CD4-positive, alpha-beta T cell treated with Interleukin-17A for 1 hour (primary cell): ENCODE data around the gene PDCL3.

Experiments used
- DNase-seq: peaks from one replicate; pipeline ENCODE4 v3.0.0-alpha.2; 2020

Gene PDCL3

DNA sequence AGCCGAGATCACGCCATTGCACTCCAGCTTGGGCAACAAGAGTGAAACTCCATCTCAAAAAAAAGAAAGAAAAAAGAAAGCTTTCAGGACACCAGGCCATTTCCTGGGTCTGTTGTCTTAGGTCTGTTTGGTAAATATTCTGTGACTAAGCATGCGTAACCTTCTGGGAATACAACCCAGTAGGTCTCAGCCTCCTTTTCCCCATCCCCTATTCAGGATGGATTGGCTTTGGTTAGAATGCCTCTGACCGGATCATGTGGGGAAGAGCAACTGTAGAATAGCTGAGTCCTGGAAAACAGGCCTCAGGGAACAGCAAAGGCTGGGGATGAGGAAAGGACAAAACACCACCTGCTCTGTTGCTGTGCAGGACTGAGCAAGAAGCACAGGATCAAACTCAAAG lies 1.6 kb upstream of the PDCL3 start:
- DNase-seq, result no peak

- DNase-seq, result no peak
Measured at GRCh38 chr2:100563407-100564247, 834 bp downstream of the PDCL3 start.

DNA sequence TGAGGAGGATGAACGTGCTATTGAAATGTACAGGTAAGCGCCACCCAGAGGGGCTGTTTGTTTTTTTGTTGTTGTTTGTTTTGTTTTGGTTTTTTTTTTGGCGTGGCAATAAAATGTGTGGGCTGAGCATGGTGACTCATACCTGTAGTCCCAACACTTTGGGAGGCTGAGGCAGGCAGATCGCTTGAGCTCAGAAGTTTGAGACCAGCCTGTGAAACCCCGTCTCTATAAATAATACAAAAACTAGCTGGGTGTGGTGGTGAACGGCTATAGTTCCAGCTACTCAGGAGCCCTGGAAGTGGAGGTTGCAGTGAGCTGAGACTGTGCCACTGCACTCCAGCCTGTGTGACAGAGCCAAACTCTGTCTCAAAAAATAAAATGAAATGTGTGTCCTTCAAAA lies 6.2 kb downstream of the PDCL3 start:
- DNase-seq, result no peak

DNA sequence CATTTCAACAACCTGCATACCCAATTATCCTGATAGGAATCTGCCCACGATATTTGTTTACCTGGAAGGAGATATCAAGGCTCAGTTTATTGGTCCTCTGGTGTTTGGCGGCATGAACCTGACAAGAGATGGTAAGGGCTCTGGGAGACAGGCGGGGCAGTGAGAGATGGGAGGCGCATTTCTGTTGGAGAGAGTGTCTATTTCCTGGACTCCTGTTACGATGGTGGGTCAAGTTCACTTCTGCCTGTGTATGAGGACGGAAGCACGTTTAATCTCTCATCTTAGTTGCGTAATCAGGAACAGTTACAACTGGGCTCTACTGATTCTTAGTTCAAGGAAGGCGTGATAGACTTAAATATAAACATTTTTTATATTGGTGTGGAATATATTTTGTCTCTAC lies 8.9 kb downstream of the PDCL3 start:
- no peak for DNase-seq

GRCh38 chr2:100577777-100578176 lies 15.0 kb downstream of the PDCL3 start:
- no peak for DNase-seq

- peak; percentile 77 for DNase-seq
Measured at GRCh38 chr2:100580367-100581276, 17.8 kb downstream of the PDCL3 start.

DNA sequence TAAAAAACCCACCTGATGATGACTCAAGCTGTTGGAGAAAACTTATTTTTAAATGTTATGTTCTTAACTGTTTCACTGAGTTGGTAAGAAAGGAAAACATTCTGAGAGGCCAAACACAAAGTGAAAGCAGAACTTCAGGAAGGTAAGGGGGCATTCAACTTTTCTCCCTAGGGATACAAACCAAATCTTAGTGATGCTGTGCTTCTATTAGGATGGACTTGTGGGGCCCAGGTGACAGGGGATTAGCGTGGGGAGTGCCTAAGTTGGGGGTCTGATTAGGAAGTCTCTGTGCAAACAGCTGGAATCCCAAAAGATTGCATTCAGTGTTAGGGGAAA lies 18.5 kb downstream of the PDCL3 start:
- no peak for DNase-seq

GRCh38 chr2:100584816-100585215 lies 22.0 kb downstream of the PDCL3 start:
- peak; percentile 49 for DNase-seq

GRCh38 chr2:100588071-100588786 lies 25.4 kb downstream of the PDCL3 start:
- DNase-seq, result peak; percentile 78

GRCh38 chr2:100589527-100589926 lies 26.7 kb downstream of the PDCL3 start:
- no peak for DNase-seq

- DNase-seq, result no peak
Measured at GRCh38 chr2:100592226-100592625, 29.4 kb downstream of the PDCL3 start.

- DNase-seq, result no peak
Measured at GRCh38 chr2:100596465-100596864, 33.7 kb downstream of the PDCL3 start.

GRCh38 chr2:100599566-100599965 lies 36.8 kb downstream of the PDCL3 start:
- no peak for DNase-seq

- no peak for DNase-seq
Measured at GRCh38 chr2:100601661-100602060, 38.9 kb downstream of the PDCL3 start.

GRCh38 chr2:100603414-100603813 lies 40.6 kb downstream of the PDCL3 start:
- DNase-seq, result no peak

- DNase-seq, result no peak
Measured at GRCh38 chr2:100603948-100604633, 41.3 kb downstream of the PDCL3 start.

DNA sequence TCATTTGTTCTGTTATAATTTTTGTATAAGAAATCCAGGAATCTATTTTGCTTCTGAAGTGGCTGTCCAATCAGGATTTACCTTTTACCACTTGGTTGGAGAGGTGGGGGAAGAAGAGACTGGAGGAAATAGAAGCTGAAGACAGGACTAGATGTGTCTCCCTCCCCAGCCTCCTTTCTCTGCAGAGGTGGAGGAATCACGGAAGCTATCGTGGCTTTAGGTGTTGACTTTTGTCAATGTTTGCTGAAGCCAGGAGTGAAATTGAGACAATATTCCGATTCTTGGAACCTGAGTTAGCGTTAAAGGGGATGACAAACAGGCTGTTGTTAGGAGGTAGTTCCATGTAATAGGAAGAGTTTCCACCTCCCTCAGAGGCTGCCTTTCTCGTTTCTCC lies 43.5 kb downstream of the PDCL3 start:
- DNase-seq, result no peak

- peak; percentile 52 for DNase-seq
Measured at GRCh38 chr2:100606726-100607343, 44.0 kb downstream of the PDCL3 start.

- peak; percentile 76 for DNase-seq
Measured at GRCh38 chr2:100610381-100610831, 47.6 kb downstream of the PDCL3 start.

- DNase-seq, result no peak
Measured at GRCh38 chr2:100611079-100612029, 48.6 kb downstream of the PDCL3 start.
